Placental epithelial cell (primary cell): ENCODE data around the gene FLRT3. TPM values are rescaled to one million over a fixed set of nuclear protein-coding genes. Genes with fewer than 3 reads are reported as not detected.

Source experiments
- small RNA-seq: library from RNA; depleted of rRNA; stranded (forward); fragments of <200 nt; gene quantifications from one replicate; pipeline ENCODE3, GENCODE V24; 2012
- total RNA-seq: library from RNA; depleted of rRNA; stranded (reverse); fragments of >200 nt; gene quantifications from 2 replicates; pipeline ENCODE4 v1.2.3, GENCODE V29; 2012

Gene FLRT3
- total RNA-seq, result 35.9 and 53.4 TPM in 2 replicates

DNA sequence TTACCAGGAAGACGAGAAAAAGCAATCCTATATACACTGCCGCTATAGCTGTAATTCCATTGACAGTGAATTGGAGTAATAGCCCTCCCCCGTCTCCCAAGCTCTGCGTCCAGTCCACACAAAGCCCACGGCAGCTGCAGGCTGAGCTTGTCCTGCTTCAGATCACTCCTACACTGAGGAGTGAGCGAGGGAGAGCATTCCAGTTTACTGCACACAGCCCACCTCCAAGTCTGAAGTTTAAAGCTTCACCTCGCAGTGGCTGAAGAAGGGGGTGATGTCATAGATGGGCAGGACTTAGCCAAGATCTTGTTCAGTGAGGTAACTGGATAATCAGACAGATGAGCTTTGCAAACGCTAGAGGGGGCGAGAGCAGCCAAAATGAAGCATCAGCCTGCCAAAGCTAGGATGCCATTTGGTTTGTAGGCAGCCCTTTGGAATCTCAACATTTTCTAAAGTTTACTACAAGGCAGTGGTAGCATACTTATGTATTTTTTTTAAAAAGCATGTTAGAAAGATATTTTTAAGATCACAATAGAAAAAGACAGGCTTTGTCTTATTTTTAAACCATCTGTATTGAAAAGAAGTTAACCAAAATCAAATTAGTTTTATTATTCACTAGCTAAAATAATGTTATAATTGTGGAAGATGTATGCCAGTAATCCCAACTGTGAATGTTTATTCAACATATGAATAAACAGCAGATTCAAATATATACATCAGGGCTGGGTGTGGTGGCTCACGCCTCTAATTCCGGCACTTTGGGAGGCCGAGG is at the start of gene FLRT3:
Gene FLRT3 (minus strand): TSS at position 213 of the 772 bp plus-strand sequence. CDS start 10,106 bp downstream, outside the sequence.

Small RNA genes within 50 kb of the gene (small RNA-seq; reads per million reads assigned to genes)
- 0.26 reads per million for gene RNU6-228P
